Lower lobe of right lung (tissue), 2 donors: Measurements from ENCODE around the gene HSPG2. TPM values are rescaled to one million over a fixed set of nuclear protein-coding genes. Genes with fewer than 3 reads are reported as not detected.

Experiments used
- ATAC-seq, 2 donors: fragments of 200-7000 bp; cut with Tn5 transposase; one replicate each; pipeline ENCODE4 v1.9.1; 2020 to 2022; ENCODE audit warnings: mild to moderate bottlenecking in 2 of 2, moderate library complexity in 2 of 2
- DNase-seq: peaks from one replicate; pipeline ENCODE4 v3.0.0-alpha.2; 2020
- H3K27ac ChIP-seq: fragments of 200-600 bp; one replicate; pipeline ENCODE4 v1.8.0; 2022
- H3K27me3 ChIP-seq: fragments of 200-600 bp; one replicate; pipeline ENCODE4 v1.8.0; 2022; ENCODE audit warnings: low read depth
- H3K36me3 ChIP-seq: fragments of 200-600 bp; one replicate; pipeline ENCODE4 v1.8.0; 2022; ENCODE audit warnings: mild to moderate bottlenecking
- H3K4me1 ChIP-seq: fragments of 200-600 bp; one replicate; pipeline ENCODE4 v1.8.0; 2022
- H3K4me3 ChIP-seq: fragments of 200-600 bp; one replicate; pipeline ENCODE4 v1.8.0; 2022; ENCODE audit warnings: mild to moderate bottlenecking
- H3K9me3 ChIP-seq: fragments of 200-600 bp; one replicate; pipeline ENCODE4 v1.8.0; 2022
- intact Hi-C: fragments of 100-400 bp; cut with DNase I; formaldehyde crosslinking; loops from one replicate; pipeline ENCODE4 v1.11.0; 2022
- total RNA-seq: library from RNA; stranded (reverse); fragmentation: NEBNext Ultra II Directional; extraction: Animal tissue kit (Norgen Biotek cat#: 25700); gene quantifications from one replicate; pipeline ENCODE4 v1.2.1, GENCODE V29; 2021
- TF ChIP-seq, protein P1 (sequence below): fragments of 200-600 bp; IDR thresholded peaks from one replicate; pipeline ENCODE4 v1.8.0; 2022; ENCODE audit warnings: antibody characterized with exemption, mild to moderate bottlenecking
- donor health status: DM: no; HTN: yes; CAD: no; lungs with severe emphysema.

HSPG2 gene
- total RNA-seq, 1 donor from 2014 or later, result 216 TPM

DNA sequence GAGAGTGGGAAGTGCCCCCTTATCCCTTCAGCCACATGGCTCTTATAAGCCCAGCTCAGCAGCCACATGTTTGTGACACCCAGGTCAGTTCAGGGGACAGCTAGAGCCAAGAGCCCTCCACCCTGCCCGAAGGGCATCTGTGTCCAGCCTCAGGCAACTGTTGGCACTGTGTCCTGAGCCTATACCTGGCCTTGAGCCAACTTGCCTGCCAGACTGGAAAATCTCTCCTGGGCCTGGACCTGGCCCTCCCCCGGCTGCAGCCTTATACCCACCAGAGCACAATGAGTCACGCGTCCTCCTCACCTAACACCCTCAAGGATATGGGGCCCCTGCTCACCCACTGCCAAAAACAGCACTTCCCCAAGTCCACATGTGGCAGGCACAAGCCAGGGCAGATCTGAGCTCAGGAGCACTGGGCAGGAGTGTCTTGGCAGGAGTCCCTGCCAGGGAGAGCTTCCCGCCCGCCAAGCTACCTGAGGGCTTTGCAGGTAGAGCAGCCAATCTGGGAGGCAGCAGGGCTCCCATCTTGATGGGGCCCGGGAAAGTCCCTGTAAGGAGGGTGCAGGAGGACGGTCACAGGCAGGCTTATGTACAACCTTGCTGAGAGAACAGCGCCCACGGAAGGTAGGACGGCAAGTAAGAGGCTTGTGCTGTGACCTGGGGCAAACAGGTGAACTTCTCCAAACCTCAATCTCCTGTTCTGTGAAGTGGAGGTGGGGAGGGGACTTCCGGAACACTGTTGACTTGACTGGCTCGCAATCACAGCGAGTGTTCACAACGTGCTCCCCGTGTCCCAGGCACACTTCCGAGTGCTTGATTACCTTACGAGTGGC, 19.8 kb upstream of the HSPG2 start:
- H3K27me3 ChIP-seq, result no peaks in the 10 kb centered on the region
- DNase-seq, result peak; percentile 87
- peak overlapping the region; percentile 73 for H3K27ac ChIP-seq
- no peaks in the 10 kb centered on the region for H3K9me3 ChIP-seq
- no peaks in the 10 kb centered on the region for H3K36me3 ChIP-seq
- intact Hi-C loops, result no loop called here
- peak; percentile 90 to 92 for ATAC-seq
- H3K4me3 ChIP-seq, result no peak overlapping the region
- TF ChIP-seq, protein P1, sequence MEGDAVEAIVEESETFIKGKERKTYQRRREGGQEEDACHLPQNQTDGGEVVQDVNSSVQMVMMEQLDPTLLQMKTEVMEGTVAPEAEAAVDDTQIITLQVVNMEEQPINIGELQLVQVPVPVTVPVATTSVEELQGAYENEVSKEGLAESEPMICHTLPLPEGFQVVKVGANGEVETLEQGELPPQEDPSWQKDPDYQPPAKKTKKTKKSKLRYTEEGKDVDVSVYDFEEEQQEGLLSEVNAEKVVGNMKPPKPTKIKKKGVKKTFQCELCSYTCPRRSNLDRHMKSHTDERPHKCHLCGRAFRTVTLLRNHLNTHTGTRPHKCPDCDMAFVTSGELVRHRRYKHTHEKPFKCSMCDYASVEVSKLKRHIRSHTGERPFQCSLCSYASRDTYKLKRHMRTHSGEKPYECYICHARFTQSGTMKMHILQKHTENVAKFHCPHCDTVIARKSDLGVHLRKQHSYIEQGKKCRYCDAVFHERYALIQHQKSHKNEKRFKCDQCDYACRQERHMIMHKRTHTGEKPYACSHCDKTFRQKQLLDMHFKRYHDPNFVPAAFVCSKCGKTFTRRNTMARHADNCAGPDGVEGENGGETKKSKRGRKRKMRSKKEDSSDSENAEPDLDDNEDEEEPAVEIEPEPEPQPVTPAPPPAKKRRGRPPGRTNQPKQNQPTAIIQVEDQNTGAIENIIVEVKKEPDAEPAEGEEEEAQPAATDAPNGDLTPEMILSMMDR, result no peak
- H3K4me1 ChIP-seq, result peaks cover 31% of the 10 kb centered on the region

DNA sequence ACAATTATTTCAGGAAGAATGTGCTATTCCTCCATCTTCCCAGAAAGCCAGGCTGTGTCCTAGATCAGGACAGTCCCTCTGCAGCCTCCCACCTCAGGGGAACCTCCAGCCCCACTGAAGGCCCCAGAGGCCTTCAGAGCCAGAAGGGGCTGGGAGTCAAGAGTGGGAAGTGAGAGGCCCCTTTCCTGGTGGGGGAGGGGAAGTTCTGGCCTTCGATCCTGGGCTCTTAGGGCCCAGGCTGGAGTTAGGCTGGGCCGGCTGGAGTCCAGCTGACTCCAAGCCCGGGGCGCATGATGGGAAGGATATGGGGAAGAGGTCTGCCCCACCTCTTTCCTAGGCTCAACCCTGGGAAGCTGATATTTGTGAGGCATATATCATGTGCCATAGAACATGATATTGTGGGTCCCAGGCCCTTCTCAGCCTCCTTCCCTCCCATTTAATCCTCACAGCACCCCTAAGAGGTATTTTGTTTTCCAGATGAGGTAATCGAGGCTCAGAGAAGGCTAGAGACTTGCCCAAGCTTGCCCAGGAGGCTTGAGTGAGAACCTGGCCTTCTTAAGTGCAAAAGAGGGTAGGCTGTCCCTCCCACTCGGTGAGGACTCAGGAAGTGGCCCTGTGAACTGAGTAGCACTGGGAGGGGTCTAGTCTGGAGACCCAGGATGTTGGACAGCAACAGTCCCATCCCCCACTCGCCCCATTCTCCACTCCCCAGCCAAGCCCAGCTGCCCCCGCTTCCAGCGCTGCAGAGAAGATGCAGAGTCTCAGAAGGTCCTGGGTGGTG, 18.6 kb upstream of the HSPG2 start:
- H3K27ac ChIP-seq, result peak overlapping the region; percentile 50
- peaks cover 31% of the 10 kb centered on the region for H3K4me1 ChIP-seq
- TF ChIP-seq, protein P1, result no peak
- intact Hi-C loops, result no loop called here
- no peak for DNase-seq
- H3K9me3 ChIP-seq, result no peaks in the 10 kb centered on the region
- H3K4me3 ChIP-seq, result no peak overlapping the region
- peak in 1 of 2 donors; percentile 19 for ATAC-seq
- no peaks in the 10 kb centered on the region for H3K27me3 ChIP-seq
- no peaks in the 10 kb centered on the region for H3K36me3 ChIP-seq

DNA sequence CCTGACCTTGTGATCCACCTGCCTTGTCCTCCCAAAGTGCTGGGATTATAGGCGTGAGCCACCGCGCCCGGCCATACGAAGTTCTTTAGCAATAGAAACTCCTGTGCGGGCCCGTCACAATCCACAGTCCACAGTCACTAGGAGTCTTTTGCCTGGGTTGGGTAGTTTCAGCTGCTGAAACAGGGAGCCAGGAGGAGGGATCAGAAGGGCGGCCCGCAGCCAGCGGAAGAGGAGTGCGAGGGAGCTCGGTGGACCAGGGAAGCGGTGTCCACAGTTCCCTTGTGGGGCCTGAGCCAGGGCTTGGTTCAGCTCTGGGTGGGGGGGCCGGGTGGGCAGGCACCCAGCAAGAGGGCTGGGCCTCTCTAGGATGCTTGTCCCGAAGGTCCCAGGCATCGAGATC, 17.9 kb upstream of the HSPG2 start:
- ATAC-seq (no peak), DNase-seq (peak; percentile 39)
- Histone ChIP-seq H3K27me3 (no peaks in the 10 kb centered on the region), H3K9me3 (no peaks in the 10 kb centered on the region), H3K36me3 (no peaks in the 10 kb centered on the region), H3K27ac (peak overlapping the region; percentile 50), H3K4me1 (peaks cover 31% of the 10 kb centered on the region), H3K4me3 (no peak overlapping the region)
- intact Hi-C loops, result no loop called here
- TF ChIP-seq, protein P1, result no peak

DNA sequence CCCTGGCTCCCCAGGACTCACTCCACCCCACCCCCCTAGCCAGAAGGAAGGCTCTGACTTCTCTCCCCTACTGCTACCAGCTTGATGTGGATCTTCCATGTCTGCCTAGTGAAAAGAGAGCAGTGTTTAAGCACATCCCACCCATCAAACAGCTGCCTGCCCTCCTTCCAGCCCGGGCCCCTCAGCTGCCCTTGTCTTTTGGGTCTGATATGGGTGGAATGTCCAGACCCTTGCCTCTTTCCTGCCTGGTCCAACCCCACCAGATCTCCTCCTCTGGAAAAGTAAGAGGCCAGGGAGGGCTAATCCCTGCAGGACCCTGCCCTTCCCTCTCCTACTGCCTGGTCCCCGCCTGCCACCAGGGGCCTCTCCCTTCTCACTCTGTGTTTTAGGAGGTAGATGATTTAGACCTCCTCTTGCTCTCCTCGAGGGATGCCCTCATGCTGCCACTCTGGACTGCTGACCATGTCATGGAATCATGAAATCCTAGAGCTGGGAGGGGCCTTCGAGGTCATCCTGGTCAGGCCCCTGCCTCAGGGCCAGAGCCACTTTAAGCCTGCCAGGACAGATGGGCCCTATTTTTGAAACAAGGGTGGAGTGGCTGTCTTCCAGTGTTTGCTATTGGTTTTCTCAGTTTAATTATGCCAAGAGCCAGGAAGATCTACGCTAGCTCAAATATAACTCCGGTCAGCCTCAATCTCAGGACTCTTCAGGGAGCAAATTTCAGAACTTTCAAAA, 15.8 kb upstream of the HSPG2 start:
- Histone ChIP-seq H3K4me3 (no peak overlapping the region), H3K4me1 (peaks cover 29% of the 10 kb centered on the region), H3K27me3 (no peaks in the 10 kb centered on the region), H3K36me3 (no peaks in the 10 kb centered on the region), H3K27ac (no peak overlapping the region), H3K9me3 (no peaks in the 10 kb centered on the region)
- TF ChIP-seq, protein P1, result no peak
- ATAC-seq (no peak), DNase-seq (no peak)
- intact Hi-C loops, result no loop called here

DNA sequence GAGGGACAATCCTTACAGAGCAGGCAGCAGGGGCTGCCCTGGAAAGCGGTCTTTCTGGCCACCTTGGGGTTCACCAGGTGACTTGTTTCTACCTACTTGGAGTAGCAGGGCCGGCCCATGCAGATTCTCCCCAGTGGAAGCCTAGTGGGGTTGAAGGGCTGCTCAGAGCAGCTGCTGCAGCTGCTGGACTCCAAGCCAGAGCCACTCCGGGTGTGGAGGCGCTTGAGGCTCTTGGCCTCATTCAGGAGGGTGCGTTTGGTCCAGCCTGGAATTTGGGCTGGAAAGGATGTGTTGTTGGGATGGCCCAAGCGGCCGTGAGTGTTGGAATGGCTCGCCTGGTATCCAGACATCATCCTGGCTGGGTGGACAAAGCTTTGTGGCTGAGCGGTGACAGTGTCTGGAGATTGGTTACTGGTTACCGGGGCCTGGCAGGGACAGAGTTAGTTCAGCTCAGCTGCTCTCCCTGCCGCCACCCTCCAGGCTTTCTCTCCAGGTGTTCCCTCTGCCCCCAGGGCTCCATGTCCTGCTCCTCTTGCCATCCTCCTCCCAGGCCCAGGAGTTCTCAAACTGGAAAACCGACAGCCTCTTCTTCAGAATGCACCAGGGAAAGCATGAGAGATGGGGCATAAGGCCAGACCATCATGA, 14.2 kb upstream of the HSPG2 start:
- TF ChIP-seq, protein P1, result no peak
- no peak overlapping the region for H3K27ac ChIP-seq
- no peaks in the 10 kb centered on the region for H3K9me3 ChIP-seq
- intact Hi-C loops, result no loop called here
- H3K36me3 ChIP-seq, result no peaks in the 10 kb centered on the region
- ATAC-seq, result no peak
- DNase-seq, result no peak
- no peaks in the 10 kb centered on the region for H3K27me3 ChIP-seq
- H3K4me3 ChIP-seq, result no peak overlapping the region
- peaks cover 19% of the 10 kb centered on the region for H3K4me1 ChIP-seq
